NOMO-1 treated with dmso at 0.1 percent for 144 hours (cell line): ENCODE data around the gene DNAH7.

ENCODE experiments used
- DNase-seq: peaks from one replicate; lab custom pipeline; 2025; ENCODE audit not compliant: unreplicated experiment; lab: John Stamatoyannopoulos, UW

The DNAH7 gene

GRCh38 chr2:196079052-196079451, 10.4 kb upstream of the DNAH7 start:
- DNase-seq, result no peak

GRCh38 chr2:196077821-196078220, 9.2 kb upstream of the DNAH7 start:
- DNase-seq, result no peak

- no peak for DNase-seq
These were observed 8.3 kb upstream of the DNAH7 start for GRCh38 chr2:196076778-196077568.

GRCh38 chr2:196075196-196075595, 6.6 kb upstream of the DNAH7 start:
- no peak for DNase-seq

- no peak for DNase-seq
These were observed 6.0 kb upstream of the DNAH7 start for GRCh38 chr2:196074631-196075030.

GRCh38 chr2:196073521-196073920, 4.9 kb upstream of the DNAH7 start:
- no peak for DNase-seq

- DNase-seq, result peak; percentile 40
These were observed 1.6 kb downstream of the DNAH7 start for GRCh38 chr2:196067088-196067382.

- no peak for DNase-seq
These were observed 2.1 kb downstream of the DNAH7 start for GRCh38 chr2:196066291-196067087.

- DNase-seq, result no peak
These were observed 4.9 kb downstream of the DNAH7 start for GRCh38 chr2:196063773-196064172.

GRCh38 chr2:196059491-196059960, 9.1 kb downstream of the DNAH7 start:
- DNase-seq, result no peak

GRCh38 chr2:196054631-196055030, 14.0 kb downstream of the DNAH7 start:
- DNase-seq, result no peak

GRCh38 chr2:196046123-196046917, 22.3 kb downstream of the DNAH7 start:
- no peak for DNase-seq

GRCh38 chr2:196041786-196042185, 26.9 kb downstream of the DNAH7 start:
- DNase-seq, result no peak

GRCh38 chr2:196040218-196040617, 28.4 kb downstream of the DNAH7 start:
- DNase-seq, result no peak

- DNase-seq, result no peak
These were observed 32.2 kb downstream of the DNAH7 start for GRCh38 chr2:196036442-196036841.

- no peak for DNase-seq
These were observed 50.6 kb downstream of the DNAH7 start for GRCh38 chr2:196018037-196018436.

GRCh38 chr2:196012314-196012713, 56.3 kb downstream of the DNAH7 start:
- DNase-seq, result no peak

GRCh38 chr2:196000551-196000950, 68.1 kb downstream of the DNAH7 start:
- no peak for DNase-seq

- no peak for DNase-seq
These were observed 70.6 kb downstream of the DNAH7 start for GRCh38 chr2:195998070-195998469.

GRCh38 chr2:195995499-195995898, 73.1 kb downstream of the DNAH7 start:
- no peak for DNase-seq

- no peak for DNase-seq
These were observed 75.0 kb downstream of the DNAH7 start for GRCh38 chr2:195993623-195994022.

GRCh38 chr2:195985741-195986140, 82.9 kb downstream of the DNAH7 start:
- DNase-seq, result no peak
